ENCODE measurements around the gene UBE3C. TPM values are rescaled to one million over a fixed set of nuclear protein-coding genes. Genes with fewer than 3 reads are reported as not detected.
"Not testable (repeated sequence)": the region's sequence is repeated elsewhere in the genome, so short reads cannot be mapped to it uniquely, and the experiment has no call there.

The UBE3C gene
- total RNA-seq, 1 donor from 2014 or later, result 69.1 TPM

DNA sequence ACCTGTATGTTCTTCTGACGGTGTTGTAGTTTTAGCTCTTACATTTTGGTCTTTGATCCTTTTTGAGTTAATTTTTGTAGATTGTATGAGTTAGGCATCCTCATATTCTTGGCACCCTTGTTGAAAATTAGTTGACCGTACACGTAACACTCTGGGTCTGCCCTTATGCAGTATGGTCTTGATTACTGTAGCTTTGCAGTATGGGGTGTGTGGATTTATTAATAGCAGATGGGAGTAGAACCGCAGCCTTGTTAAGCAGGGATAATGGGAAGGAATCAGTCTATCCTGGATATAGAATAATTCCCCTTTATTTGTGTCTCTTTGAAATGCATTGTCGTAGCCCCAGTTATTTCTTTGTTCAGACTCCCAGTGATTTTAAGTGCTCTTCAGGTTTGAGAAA is 95.5 kb downstream of the UBE3C start:
- intact Hi-C loops (cut with micrococcal nuclease), result no loop called here

DNA sequence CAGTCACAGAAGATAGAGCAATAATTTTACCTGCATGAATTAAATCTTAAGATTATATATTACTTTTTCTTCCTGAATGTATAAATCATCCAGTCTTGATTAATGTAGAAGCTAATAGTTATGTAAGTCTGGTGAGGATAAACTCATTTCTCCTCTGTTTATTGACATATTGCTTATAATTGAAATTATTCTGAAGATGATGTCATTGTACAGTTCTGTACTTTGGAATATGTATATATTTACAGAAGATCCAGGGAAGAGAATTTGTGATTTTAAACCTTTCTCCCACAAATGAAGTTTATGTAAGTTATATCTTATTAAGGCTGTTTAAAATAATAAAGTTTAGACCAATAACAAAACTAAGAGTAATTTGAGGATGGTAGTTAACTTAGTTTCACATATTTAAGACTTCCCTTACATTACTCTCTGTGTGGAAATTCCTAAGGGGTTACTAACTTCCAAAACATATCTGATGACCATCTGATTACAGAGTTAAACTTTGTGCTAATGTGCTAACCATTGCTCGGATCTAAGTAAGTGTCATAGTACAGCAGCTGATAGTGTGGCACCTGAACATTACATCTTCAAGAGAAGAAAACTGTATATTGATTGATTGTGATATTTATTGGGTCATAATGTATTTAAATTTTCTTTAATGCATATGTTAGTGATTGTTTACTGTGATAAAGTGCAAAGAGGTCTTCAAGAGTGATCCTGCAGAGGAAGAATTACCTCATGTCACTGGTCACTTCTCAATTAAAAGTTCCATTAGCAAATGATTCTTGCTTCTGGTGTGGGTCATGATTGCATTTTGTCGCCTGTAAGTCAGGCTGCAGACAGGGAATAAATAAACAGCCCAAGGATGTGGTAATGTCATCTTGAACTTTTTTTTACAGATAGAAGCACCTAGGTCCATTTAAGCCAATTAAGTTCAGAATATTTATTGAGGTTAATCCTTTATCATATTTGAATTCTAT is 96.9 kb downstream of the UBE3C start:
- intact Hi-C loops (cut with micrococcal nuclease), result no loop called here

DNA sequence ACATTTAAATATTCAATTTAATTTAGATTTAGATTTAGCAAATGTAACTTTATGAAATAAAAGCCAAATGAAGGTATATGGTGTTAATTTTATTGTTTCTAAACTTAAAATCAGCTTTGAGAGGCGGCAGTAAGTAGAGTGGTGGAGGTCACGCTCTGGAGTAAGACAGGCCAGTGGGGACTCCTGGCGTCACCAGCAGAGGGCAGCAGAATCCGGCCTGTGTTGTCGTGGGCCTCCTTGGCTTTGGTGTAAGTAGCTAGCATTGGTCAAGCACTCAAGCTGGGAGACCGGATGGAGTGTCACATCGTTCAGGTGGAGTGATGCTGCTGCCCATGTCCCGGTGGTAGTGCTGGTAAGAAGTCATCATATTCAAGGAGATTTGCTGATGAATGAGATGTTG is 99.4 kb downstream of the UBE3C start:
- intact Hi-C loops (cut with micrococcal nuclease), result no loop called here

DNA sequence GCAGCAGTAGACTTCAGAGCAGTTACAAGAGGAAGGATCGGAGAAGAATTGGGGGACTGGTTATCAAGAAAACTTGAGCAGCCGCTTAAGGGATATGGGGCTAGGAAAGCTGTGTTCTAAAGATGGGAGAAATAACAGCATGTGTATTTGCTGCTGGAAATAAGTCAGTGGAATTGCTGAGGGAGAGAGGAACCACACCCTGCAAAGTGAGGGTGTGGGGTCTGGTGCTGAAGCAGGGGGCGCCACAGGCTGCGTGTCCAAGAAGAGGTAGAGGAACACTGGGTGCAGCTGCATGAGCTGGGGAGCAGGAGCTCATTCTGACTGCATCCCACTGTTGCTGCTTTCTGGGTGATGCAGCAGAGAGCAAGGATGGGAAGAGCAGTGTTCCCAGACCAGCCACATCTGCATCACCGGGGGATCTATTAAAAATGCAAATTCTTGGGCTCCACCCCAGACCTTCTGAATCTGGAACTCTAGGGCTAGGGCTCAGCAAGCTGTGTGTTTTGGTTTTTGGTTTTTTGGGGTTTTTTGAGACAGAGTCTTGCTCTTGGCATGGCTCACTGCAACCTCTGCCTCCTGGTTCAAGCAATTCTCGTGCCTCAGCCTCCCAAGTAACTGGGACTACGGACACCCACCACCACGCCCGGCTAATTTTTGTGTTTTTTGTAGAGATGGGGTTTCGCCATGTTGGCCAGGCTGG is 101.0 kb downstream of the UBE3C start:
- intact Hi-C loops (cut with micrococcal nuclease), result no loop called here

DNA sequence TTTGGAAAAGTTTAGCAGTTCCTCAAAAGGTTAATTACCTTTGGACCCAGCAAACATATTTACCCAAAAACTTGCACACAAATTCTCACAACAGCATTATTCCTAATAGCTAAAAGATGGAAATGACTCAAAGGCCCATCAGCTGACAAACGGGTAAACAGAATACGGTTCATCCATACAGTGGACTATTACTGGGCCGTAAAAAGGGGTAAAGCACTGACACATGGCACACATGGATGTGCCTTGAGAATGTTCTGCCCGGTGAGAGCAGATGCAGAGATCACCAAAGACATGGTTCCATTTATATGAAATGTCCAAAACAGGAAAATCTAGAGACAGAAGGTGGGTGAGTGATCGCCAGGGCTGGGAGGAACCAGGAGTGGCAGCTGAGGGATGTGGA is 102.9 kb downstream of the UBE3C start:
- intact Hi-C loops (cut with micrococcal nuclease), result no loop called here

DNA sequence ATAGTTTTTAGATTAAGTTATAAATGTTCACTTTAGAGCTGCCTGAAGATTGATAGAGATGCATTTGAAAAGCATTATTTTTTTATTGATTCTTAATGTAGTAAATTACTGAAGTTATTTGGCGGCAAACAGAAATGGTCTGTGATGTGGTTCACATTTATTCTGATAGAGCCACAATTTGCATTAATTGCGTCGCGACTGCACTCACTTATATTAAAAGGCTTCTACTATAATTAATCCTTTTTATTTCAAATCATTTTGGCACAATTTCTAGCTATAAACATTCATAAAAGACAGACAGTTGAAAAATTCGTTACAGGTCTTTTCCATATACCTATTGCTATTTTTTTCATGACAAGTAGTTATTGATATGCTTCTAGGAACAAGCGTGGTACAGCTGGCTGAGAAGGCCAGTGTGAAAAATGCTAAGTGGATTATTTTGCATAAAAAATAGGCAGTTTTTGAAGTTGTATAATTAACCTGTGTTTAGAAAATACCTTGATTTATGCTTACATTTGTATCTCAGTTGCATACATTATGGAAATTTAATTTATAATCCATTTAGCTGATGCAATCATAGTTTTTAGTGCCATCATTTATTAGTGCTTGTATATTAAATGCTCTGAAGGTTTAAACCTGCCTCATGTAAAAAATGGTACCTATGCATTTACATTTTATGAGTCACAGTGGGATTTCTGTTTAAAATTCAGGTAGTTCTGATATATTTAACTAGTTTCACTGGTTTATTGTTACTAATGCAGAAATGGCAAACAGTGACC is 106.0 kb downstream of the UBE3C start:
- intact Hi-C loops (cut with micrococcal nuclease), result no loop called here

DNA sequence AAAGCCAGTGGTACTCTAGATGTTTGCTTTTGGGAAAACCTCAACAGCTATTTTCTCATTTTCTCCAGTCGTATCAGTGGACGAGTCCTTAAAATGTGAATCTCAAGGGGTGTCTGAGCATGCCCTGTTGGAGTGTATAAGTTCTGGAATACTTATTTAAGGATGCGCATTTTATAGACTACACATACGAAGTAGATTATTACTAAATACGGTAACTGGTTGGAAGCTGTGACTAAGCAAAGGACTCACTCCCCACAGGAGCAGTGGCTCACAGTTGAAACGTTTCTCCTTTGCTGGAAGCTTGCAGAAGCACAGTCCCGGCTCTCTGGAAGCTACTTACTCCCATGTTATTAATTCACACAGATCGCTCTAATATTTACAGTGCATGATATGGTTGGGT is 107.3 kb downstream of the UBE3C start:
- intact Hi-C loops (cut with micrococcal nuclease), result no loop called here

DNA sequence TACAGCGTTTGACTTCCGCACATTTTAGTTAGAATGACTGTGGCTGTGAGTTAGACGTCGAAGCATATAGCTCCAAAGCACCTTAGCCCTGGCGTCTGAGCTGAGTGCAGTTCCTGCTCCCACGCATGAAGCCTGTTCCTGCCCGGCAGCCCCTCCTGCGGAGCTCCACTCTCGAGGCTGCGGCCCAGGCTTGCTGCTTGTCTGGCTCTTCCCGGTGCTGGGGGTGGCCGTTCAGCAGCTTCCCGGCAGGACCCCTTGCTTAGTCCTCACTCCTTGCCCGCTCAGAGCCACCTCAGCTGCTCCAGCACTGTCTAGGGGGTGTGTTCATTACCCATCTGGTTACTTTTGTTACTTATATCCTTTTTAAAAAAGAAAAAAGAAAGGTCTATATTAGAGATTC is 109.9 kb downstream of the UBE3C start:
- intact Hi-C loops (cut with micrococcal nuclease), result no loop called here

DNA sequence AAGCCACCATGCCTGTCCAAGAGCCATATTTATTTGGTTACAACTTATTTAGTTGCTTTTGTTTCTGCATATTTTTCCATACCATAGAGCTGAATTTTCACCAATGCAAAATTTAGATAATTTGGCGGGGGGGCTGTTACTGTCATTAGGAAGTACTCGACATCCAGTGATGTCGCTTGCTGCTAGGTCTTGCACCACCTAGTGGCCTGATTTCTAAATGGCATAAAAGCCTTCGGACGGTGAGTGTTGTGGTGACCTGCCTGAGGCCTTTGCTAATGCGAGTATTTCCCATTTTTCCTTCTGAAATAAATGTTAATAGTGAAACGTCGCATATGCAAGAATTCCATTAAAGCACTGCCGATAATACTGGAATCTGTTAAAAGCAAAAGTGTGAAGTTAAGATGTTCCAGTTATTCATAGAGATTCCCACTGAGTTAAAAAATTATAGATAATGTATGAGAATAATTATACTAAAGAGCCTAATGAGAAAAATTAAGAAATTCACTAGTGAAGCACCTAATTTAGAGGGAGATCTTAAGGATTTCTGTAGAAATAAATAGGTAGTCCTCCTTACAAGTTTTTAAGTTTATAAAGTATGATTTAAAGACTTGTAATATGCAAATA is 112.0 kb downstream of the UBE3C start:
- intact Hi-C loops (cut with micrococcal nuclease), result no loop called here

DNA sequence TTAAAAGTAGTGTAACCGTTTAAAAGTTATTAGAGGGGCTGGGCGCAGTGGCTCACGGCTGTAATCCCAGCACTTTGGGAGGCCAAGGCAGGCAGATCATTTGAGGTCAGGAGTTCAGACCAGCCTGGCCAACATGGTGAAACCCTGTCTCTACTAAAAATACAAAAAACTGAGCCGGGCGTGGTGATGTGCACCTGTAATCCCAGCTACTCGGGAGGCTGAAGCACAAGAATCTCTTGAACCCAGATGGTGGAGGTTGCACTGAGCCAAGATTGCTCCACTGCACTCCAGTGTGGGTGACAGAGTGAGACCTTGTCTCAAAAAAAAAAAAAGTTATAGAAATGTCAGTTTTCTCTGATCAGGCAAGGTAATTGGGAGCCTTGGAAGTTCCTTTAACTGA is 113.1 kb downstream of the UBE3C start:
- intact Hi-C loops (cut with micrococcal nuclease), result not testable (repeated sequence)

DNA sequence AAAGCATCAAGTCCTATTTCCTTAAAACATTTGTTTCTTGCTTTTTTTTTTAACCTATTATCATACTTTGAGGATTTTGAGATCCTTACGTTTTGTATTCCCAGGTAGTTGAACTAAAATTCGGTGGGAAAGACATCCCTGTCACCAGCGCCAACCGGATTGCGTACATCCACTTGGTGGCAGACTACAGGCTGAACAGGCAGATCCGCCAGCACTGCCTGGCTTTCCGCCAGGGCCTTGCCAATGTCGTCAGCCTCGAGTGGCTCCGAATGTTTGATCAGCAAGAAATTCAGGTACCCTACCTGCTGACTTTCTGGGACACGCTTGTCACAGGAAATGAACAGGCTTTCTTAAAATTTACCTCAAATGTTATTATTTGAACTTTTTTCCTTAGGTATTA is 115.1 kb downstream of the UBE3C start:
- intact Hi-C loops (cut with micrococcal nuclease), result no loop called here

DNA sequence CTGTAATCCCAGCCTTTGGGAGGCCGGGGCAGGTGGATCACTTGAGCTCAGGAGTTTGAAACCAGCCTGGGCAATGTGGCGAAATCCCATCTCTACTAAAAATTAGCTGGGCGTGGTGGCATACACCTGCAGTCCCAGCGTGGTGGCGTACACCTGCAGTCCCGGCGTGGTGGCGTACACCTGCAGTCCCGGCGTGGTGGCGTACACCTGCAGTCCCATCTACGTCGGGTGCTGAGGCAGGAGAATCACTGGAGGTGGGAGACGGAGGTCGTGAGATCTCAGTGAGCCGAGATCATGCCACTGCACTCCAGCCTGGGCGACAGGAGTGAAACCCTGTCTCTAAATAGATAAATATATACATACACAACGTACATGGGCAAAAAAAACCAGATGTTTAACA is 116.1 kb downstream of the UBE3C start:
- intact Hi-C loops (cut with micrococcal nuclease), result not testable (repeated sequence)

DNA sequence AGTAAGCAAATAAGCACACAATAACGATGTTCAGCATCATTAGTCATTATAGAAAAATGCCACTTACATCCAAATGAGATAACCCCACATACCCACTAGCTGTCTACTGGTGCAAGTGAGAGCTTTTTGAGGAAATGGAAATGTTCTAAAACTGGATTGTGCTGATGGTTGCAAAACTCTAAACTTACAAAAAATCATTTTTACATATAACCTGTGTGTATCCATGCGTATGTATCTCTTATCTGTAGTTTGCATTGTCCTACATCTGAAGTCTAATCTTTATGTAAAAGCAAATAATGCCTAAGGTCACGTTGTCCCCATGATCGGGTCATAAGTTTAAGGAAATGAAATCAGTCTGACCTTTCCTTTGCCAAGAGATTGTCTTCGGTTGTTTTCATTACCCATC is 116.5 kb downstream of the UBE3C start:
- intact Hi-C loops (cut with micrococcal nuclease), result no loop called here

DNA sequence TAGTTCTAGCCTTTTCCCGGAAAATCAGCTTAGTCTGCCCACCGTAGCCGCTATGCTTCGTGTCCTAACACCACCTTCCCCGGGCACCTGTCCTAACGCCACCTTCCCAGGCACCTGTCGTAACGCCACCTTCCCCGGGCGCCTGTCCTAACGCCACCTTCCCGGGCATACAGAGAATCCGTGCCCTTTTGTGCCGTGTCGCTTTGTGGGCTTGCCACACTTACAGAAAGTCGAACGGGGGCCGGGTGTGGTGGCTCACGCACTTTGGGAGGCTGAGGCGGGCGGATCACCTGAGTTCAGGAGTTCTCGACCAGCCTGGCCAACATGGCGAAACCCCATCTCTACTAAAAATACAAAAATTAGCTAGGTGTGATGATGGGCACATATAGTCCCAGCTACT is 124.4 kb downstream of the UBE3C start:
- intact Hi-C loops (cut with micrococcal nuclease), result no loop called here

DNA sequence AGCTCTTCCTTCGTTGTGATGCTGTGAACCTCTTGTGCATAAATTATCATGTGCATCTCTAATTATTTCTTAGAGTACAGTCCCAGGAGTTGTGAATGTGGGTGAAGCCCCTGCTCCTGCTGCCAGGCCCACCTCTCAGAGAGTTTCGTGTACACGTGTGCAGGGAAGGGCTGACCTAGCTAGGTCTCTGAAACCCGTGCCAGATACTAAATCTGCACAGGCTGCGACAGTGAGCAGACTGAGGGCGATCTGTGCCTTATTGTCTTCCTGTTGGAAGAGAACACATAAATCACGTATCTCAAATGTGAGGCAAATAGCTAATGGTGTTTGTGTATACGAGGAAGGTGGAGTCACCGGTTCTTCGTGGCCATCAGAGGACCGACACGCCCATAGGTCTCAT is 126.3 kb downstream of the UBE3C start:
- intact Hi-C loops (cut with micrococcal nuclease), result no loop called here

DNA sequence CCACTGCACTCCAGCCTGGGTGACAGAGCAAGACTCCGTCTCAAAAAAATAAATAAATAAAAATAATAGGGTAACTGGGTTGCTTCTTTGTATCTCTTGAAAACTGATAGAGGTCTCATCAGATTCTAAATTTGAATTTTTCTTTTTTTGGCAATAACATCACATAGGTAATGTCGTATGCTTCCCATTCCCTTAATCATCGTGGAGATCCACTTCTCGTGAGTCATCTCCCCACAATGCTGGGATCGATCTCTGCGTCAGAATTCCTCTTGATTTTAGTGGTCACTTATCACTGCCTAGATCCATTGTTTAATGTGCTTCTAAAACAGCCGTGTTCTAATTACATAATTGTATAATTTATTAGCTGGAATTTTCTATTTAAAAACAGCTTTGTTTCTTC is 127.5 kb downstream of the UBE3C start:
- intact Hi-C loops (cut with micrococcal nuclease), result no loop called here

DNA sequence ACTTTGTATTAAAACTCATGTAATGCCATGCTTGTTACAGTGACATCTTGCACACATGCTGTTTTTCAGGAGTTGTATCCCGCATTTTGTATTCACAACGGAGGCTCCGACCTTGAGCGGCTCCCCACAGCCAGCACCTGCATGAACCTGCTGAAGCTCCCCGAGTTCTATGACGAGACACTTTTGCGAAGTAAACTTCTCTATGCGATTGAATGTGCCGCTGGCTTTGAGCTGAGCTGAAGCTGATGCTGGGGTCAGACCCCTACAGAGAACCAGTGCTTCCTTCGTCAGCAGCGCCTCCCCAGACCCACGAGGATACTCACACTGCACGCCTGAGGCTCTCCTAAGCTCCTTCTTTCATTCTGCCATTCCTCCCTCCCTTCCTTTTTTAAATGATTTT is 128.8 kb downstream of the UBE3C start:
- intact Hi-C loops (cut with micrococcal nuclease), result no loop called here

DNA sequence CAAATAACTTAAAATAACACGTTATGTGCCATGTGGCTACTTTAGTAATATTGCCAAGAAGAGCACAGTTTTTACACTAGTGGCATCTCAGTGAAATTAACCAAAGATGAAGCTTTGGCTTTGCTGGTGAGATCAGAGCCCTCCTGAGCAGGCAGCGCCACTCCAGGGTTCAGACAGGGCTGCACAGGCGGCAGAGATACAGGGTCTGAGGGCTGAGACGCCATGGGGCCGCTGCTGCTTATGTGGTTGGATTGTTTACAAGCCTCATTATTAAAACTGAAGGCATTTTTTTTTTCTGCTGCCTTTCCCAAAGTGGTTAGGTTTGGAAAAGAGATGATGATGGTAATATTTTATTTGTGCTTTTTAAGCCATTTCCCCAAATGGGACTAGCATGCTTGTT is 129.2 kb downstream of the UBE3C start:
- intact Hi-C loops (cut with micrococcal nuclease), result no loop called here

DNA sequence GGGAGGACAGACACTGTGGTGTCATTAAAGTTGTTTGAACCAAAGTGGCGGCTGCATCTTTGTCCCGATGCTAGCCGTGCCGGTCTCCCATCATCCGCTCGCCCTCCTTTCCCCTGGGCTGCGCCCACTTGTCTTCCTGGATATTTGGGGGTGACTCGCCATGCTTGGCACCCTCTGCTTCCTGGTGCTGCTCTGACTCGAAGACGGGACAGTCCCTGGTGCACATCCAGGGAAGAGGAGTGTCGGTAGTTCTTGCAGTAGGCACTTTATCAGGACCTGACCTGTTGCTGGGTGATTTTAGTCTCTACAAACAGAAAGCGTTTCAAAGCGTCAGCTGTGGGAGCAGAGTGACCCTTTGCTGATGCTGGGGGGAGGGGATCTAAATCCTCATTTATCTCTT is 129.8 kb downstream of the UBE3C start:
- intact Hi-C loops (cut with micrococcal nuclease), result no loop called here

DNA sequence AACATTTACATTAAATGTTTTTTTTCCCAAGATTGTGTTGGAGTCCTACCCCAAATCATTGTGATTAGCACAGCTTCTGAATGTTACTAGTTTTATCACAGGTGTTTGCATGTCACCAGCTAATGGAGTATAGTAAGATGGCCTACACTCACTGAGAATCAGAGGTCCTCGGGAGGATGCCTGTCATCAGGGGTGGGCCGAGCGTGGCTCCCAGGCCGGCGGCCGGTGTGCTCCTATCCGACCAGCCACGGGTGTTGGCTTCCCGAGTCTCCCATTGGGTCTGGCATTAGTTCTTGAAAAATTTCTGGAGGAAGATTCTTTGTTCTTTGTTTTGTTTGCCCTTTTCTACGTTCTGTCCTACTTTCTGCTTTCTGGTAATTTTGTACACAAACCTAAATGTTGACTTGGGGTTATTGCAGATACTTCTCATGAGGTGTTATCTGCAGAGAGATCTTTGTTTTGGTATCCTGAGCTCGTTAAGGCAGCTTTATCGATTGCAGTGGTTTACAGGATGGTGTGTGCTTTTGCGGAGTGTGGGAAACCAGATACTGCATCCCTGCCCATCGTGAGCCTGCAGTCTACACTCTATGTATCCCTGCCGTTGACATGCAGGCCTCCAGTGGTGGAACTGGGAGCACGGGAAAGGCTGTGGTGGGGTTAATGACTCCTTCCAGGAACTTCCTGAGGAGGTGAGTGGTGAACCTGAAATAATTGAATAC is 130.8 kb downstream of the UBE3C start:
- intact Hi-C loops (cut with micrococcal nuclease), result no loop called here

DNA sequence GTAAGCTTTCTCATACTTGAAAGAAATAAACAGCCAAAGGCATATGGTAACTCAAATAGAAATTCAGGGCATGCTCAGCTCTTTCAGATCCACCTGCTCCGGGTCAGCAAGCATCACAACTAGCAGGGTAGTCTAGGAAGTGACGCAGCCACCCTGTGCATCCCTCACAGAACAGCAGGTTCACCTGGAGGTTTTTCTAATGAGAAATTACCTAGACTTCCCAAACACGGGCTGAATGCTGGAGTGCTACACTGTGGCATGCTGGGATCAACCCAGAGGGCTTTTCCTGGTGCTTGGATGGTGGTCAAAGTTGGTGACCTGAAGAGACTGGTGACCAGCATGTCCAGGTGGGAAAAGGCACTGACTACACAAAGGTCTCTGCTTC is 131.3 kb downstream of the UBE3C start:
- intact Hi-C loops (cut with micrococcal nuclease), result no loop called here

Data from T-helper 2 cell treated with Interferon-gamma antibody and Interleukin-4, amounts not matched to agents 100 ng/mL and 5 ng/mL, for 36 hours (primary cell).